HG02571 (cell line): ENCODE results near the gene FHDC1.
"Not testable (repeated sequence)": the region's sequence is repeated elsewhere in the genome, so short reads cannot be mapped to it uniquely, and the experiment has no call there.

Source experiments
- ATAC-seq: cut with Tn5 transposase; IDR thresholded peaks from one replicate; pipeline ENCODE4 v1.9.1; 2021; ENCODE audit warnings: mild to moderate bottlenecking, moderate library complexity; ENCODE audit not compliant: unreplicated experiment

The FHDC1 gene, protein sequence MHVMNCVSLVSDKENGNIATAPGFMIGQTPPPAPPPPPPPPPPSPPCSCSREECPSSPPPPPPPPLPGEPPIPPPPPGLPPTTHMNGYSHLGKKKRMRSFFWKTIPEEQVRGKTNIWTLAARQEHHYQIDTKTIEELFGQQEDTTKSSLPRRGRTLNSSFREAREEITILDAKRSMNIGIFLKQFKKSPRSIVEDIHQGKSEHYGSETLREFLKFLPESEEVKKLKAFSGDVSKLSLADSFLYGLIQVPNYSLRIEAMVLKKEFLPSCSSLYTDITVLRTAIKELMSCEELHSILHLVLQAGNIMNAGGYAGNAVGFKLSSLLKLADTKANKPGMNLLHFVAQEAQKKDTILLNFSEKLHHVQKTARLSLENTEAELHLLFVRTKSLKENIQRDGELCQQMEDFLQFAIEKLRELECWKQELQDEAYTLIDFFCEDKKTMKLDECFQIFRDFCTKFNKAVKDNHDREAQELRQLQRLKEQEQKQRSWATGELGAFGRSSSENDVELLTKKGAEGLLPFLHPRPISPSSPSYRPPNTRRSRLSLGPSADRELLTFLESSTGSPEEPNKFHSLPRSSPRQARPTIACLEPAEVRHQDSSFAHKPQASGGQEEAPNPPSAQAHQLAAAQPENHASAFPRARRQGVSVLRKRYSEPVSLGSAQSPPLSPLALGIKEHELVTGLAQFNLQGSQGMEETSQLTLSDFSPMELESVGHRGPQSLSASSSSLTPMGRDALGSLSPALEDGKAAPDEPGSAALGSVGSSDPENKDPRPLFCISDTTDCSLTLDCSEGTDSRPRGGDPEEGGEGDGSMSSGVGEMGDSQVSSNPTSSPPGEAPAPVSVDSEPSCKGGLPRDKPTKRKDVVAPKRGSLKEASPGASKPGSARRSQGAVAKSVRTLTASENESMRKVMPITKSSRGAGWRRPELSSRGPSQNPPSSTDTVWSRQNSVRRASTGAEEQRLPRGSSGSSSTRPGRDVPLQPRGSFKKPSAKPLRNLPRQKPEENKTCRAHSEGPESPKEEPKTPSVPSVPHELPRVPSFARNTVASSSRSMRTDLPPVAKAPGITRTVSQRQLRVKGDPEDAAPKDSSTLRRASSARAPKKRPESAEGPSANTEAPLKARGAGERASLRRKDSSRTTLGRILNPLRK

DNA sequence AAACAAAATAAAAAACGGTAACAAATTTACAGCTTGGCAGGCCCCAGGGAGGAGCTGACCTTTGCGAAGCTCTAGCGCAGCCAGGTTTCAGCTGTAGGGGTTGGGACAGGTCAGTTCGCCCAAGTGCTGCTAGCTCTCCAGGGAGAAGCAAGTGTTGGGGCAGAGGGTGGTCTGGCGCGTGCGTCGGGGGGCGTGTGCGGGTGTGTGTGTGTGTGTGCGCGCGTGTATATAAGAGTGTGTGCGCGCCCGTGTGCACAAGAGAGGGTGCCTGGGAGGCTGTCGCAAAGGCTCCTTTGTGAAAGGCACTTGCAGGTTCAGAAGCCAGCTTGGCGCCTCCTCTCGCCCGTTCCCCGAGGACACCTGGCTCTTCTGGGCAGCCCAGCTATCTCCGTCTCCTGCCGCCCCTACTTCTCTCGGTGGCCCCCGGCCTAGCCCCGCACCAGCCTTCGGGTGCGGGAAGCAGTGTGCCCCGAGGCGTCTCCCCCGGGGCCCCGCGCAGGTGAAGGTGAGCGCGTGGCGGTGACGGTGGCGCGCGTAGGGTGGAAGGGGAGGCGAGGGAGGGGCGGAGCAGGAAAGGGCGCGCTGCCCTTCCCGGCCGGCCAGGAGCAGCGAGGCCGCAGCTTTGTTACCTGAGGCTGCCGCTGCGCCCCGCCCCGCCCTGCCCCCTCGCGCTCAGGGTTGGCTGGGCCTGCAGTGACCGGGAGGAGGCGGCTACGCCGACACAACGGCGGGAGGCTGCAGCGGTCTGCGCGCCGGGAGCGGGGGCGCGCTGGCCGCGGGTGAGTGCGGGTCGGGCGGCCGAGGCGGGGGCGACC lies at the start of gene FHDC1:
Gene FHDC1, plus strand, starts transcription at position 693 of the 815 bp plus-strand sequence. CDS start 6,735 bp downstream, outside the sequence.
- no peak for ATAC-seq

DNA sequence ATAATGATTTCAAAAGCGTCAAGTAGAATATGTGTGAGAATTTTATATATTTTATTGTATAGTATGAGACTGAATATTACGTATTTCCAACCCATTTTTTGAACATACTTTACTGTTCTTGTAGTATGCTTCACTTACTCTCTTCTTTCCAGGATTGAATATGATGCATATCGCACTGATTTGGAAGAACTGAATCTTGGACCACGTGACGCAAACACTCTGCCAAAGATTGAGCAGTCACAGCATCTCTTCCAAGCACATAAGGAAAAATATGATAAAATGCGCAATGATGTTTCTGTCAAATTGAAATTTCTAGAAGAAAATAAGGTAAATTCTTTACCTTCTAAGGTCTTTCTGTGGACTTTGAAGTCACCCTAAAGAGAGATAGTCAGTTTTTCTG lies 48.1 kb upstream of the FHDC1 start:
- ATAC-seq, result no peak

DNA sequence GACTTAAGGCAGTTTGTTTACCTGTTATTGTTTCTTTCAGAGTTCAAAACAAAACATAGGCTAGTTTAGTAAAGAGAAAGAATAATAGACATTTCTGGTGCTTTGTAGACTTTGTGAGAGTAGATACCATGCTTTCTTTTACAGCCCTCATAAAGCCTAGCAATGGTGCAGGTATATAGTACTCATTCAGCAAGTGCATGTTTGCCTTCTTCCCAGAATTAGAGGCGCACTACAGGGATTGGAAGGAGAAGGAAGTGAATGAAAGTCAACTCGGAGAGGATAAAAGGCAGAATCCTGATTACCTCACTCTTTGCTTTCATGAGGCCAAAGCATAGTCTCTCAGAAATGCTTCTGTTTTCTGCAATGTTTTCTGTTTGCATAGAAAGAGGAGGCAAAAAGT lies 43.1 kb upstream of the FHDC1 start:
- ATAC-seq, result no peak

DNA sequence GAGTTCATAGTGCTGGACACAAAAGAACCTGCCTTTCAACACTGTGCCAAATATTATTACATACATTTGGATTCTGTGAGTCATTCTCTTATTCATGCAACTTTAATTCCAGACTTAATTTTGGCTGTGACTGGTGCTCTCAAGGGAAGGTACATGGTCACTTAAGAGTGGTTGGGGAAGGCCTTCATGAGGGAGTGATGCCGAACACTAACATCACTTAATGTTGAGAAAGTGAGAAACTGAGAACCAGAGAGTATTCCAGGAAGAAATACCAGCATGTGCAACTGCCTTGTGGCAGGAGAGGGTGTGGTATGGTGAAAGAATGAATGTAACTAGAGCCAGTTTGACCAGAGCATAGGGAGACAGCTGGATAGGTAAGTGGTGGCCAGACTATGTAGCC lies 41.5 kb upstream of the FHDC1 start:
- ATAC-seq, result no peak

DNA sequence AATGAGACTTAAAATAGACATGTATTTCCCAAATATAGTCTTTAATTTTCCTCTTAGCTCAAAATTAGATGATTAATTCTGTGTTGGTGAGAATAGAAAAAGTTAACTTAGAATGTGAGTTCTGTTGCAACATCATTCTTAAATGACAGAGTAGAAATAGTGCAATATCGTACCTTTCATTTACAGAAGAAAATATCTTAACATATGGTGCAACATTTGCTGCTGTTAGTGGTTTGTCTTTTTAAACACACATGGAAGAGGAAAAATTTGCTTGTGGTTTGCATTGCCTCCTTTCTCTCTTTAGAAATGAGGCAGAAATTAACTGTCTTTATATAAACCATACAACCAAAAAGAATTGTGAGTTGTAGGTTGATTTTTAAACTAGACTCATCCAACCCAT lies 39.3 kb upstream of the FHDC1 start:
- ATAC-seq, result no peak

DNA sequence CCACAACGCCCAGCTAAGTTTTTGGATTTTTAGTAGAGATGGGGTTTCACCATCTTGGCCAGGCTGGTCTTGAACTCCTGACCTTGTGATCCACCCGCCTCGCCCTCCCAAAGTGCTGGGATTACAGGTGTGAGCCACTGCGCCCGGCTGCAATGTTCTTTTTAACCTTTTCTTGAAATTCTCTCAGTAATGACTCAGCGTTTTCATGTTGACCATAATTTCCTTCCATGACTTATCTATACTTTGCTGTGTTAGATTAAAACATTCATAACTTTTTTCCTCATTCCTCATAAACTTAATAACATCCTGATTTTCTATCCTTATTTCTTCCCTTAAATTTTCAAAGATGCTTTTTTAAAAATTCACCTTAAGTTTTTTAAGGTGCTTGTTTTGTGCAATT lies 38.0 kb upstream of the FHDC1 start:
- not testable (repeated sequence) for ATAC-seq

DNA sequence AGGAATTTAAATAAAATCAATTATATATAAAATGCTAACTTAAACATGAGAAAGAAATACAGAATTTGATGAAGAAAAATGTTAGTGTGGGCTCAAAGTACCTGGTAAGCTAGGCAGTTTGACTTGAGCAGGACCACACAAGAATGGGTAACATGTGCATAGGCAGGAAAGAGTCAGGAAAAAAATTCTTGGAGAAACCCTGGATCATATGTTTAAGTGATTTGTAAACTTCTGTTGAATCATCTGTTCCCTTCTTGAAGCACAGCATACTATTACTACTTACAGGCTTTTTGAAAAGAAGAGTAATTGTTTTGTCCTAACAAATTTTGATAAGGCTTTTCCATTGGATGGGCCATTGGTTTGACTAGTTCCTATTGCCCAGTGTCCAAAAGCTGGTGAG lies 37.5 kb upstream of the FHDC1 start:
- no peak for ATAC-seq

DNA sequence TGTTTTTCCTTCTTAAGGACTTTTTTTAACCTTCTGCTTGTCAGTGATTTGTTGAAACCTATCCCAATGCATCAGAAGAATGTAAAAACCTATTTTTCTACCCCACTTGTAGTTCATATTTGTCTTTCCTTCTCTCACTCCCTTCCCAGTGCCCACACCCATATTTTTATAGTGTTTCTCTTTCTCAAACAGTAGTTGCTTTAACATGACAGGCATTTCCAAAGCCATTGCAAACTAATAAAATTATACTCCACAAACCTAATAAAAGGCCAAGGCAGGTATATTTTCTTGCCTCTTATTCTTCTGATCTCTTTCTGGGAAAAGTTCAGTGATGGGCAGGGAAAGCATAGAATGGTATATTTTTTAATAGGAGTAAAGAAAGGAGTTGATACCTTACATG lies 35.7 kb upstream of the FHDC1 start:
- no peak for ATAC-seq

DNA sequence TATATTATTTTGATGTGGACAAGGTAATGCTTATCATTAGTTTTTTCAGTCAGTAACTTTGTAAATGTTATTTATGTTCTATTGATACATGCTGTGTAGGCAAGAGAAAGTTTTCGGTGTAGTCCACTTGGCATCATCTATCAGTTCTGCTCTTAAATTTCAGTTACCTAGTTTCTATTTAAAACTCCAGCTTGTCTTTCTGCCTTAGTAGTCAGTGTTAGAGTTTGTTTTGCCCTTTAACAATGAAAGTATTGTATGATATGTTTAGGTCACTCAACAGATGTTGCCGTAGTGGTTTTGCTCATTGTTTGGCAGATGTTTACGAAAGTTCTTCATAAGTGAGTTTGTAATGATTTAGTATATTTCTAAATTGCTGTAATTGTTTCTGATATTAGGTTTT lies 34.9 kb upstream of the FHDC1 start:
- ATAC-seq, result no peak

DNA sequence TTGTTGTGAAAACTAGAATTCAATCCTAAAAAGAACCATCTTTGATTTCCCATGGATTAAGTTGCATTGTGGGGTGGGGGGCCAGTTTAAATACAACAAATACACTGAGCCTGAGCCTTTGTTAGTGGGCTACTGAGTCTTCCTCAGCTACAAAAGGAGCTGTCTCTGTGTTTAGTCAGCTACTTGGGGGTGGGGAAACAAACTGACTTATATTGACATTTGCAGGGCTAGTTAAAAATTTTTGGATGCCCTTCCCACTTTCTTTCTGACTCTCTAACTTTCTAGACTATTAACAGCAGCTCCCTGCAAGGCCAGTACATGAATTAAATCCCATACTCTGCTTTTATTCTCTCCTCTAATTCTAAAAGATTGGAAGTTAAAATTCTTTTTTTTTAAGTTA lies 32.5 kb upstream of the FHDC1 start:
- ATAC-seq, result no peak

DNA sequence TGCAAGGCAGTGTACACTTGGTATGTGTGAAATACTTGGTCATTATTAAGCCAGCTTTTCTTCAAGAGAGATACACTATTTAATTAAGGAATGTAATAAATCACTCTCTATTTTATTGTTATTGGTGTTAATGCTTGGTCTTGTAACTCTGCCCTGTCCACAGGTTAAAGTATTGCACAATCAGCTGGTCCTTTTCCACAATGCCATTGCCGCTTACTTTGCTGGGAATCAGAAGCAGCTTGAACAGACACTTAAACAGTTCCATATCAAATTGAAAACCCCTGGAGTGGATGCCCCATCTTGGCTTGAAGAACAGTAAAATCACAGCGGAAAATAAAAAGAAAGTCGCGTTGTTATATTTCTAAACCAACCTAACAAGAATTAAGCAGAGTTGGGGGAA lies 26.2 kb upstream of the FHDC1 start:
- no peak for ATAC-seq

DNA sequence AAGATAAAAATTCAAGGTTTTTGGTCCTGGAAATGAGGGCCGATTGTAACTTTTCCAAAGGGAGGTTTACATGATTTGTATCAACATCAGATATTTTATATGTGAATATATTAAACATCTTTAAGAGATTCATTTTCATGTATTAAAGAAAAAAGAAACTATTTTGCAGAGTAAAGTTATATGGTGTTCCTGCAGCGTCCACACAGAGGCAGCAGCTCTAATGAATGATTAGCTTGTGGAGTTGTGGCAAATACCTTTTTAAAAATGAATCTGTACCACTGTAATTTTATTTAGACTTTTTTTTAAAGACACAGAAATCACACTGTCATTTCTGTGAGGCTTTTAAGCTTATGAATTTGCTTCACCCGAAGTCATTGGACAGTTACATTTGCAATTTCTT lies 25.6 kb upstream of the FHDC1 start:
- no peak for ATAC-seq

DNA sequence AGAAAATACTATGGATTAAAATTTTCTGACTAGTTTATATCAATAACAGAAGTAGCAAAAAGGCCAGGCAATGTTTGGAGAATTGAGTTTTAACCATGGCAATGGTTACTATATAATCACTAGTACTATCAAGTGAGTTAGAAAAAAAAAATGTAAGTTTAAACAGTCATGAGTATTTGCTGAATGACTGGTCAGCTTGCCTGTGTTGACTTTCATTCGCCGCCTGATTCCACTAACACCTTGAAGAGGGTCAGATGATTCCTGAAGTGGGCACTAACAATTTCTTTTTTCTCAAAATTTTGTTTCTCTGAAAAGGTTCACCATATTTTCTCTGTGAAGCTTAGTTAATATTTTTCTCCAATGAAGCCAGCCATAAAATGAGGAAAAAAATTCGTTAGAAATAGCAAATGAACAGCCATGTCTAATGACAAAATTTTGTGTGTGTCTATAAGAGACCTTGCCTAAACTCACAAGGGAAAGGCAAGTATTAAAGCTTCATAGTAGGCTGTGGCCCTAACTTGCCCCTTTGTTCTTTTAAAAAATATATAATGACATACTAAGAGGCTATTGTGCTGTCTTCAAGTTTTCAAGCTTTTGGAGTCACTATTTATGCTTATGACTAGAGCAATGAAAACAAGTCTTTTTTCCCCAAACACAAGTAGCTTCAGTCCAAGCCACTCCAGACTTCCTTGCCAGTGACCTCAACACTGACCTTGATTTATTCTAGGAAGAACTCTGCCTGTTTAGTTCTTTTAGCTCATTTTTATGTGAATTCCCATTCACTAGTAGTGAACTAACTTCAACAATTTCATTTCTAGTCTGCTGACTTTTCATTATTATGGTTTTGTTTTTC lies 18.4 kb upstream of the FHDC1 start:
- no peak for ATAC-seq

DNA sequence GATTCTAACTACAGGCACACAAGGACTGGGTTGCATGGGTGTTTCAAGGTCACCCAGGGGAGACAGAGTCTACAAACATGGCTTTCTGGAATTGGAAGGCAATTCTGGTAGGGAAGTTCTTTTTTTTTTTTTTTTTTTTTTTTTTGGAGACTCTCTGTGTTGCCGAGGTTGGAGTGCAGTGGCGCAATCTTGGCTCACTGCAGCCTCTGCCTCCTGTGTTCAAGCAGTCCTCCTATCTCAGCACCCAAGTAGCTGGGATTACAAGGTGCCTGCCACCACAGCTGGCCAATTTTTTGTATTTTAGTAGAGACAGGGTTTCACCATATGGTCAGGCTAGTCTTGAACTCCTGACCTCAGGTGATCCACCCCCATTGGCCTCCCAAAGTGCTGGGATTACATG lies 16.3 kb upstream of the FHDC1 start:
- no peak for ATAC-seq

DNA sequence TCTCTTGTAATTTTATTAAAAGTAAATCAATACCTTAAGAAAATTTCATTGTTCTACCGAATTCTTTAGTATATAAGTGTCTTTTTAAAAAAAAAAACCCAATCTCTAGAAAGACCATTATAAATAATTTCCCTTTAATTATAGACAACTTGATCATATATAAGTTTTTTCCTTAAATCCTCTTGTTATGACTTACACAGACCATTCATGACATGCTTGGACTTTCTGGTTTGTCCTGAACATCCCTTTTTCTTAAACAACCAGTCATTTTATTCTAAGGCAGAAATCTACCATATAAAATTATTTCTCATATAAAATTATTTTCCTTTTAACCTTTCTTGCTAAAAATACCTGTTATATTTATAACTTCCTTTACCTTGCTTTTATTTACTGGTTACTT lies 15.4 kb upstream of the FHDC1 start:
- ATAC-seq, result no peak

DNA sequence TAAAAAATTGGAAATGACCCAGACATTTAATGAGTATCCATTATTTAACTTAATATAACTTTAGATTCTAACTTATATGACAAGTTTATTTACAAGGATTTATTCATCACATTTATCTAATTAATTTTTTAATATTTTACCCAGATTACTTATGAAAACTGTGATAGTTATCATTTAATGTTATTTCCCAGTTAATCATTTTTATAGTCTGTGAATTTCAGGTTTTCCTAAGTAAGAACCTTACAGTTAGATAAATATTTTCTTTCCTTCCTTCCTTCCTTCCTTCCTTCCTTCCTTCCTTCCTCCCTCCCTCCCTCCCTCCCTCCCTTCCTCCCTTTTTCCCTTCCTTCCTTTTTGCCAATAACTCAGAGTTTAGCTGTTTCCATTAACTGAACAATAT lies 14.8 kb upstream of the FHDC1 start:
- no peak for ATAC-seq

DNA sequence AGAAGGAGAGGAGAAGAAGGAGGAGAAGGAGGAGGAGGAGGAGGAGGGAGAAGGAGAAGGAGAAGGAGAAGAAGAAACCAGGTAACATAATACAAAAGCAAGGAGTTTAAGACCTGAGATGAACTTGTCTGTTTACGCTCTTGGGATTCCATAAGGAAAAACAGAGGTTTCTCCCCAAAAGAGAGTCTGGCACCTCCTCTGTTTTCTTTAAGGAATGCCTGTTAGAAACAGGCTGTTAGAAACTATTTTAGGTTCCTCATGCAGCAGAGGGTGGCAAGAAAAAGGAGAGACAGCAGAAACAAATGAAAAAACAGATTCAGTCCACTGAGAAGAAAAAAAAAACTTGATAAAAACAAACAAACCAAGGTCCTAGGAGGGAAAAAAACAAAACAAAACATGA lies 10.3 kb upstream of the FHDC1 start:
- no peak for ATAC-seq

DNA sequence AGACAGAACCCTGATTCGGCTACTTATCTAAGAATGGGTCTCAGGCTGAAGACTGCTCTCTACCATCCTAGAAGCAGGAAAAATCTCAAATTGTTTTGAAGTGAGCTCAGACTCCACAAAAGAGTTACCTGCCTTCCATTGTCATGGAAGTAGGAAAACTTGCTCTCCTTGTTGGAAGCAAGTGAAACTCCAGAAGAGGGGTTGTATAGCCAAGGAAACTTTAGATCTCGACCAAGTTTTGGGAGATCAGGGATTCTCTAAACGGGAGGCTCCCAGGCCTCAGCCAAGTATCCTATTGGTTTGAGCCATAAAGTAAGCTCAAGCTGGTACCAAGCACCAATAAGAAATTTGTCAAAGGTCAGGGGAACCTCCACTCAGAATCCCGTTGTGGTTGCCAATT lies 9.2 kb upstream of the FHDC1 start:
- ATAC-seq, result no peak

DNA sequence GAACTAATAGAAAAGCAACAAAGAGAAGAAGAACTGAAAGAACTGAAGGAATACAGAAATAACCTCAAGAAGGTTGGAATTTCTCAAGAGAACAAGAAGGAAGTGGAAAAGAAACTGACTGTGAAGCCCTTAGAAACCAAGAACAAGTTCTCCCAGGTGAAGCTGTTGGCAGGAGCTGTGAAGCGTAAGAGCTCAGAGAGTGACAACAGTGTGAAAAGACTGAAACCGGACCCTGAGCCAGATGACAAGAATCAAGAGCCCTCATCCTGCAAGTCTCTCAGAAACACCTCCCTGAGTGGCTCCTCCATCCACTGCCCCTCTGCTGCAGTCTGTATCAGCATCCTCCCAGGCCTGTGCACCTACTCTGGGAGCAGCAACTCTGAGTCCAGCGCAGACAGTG lies 8.4 kb upstream of the FHDC1 start:
- ATAC-seq, result no peak

DNA sequence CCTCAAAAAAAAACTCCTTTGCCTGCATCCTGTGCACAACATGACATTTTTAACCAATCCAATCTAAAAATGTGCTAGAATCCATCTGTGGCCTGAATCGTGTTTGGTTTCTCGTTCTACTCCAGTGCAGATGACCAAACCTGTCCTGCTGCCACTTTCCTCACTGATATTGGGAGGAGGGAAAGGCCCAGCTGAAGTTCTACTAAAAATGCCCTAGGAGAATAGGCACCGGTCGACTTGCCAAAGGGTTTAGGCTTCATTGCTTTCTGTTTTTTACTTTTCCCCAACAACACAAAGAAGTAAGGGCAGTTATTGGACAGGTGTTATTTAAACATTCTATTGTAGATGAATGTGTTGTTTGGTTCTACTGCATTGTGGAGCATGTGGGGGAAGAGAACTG lies 7.8 kb upstream of the FHDC1 start:
- ATAC-seq, result no peak
